SK-N-SH treated with all-trans-retinoic acid at 6 μM for 48 hours (cell line): ENCODE results near the gene ASPHD1.

Source experiments
- ATAC-seq: fragments of 200-7000 bp; cut with Tn5 transposase; 3 replicates; pipeline ENCODE4 v1.9.1; 2020; ENCODE audit warnings: mild to moderate bottlenecking, moderate library complexity
- ARNTL ChIP-seq: fragments of 450-650 bp; formaldehyde crosslinking; IDR thresholded peaks from 2 replicates; pipeline ENCODE4 v1.5.0; 2020; ENCODE audit warnings: low read depth, mild to moderate bottlenecking, moderate library complexity, borderline replicate concordance
- BACH2 ChIP-seq: fragments of 250-450 bp; sonication (Bioruptor Pico); IDR thresholded peaks from 2 replicates; pipeline ENCODE4 v1.9.0; 2021; ENCODE audit warnings: mild to moderate bottlenecking, borderline replicate concordance
- CSDC2 ChIP-seq: fragments of 250-450 bp; sonication (Bioruptor Pico); IDR thresholded peaks from 2 replicates; pipeline ENCODE4 v1.5.0; 2020; ENCODE audit warnings: mild to moderate bottlenecking, moderate library complexity
- ESRRG ChIP-seq: fragments of 250-450 bp; sonication (Bioruptor Pico); IDR thresholded peaks from 2 replicates; pipeline ENCODE4 v1.6.1; 2021; ENCODE audit warnings: mild to moderate bottlenecking
- GLIS3 ChIP-seq: fragments of 250-450 bp; sonication (Bioruptor Pico); IDR thresholded peaks from 2 replicates; pipeline ENCODE4 v1.5.0; 2020; ENCODE audit warnings: mild to moderate bottlenecking, moderate library complexity
- OSR1 ChIP-seq: fragments of 250-450 bp; sonication (Bioruptor Pico); IDR thresholded peaks from 2 replicates; pipeline ENCODE4 v1.8.0; 2022; ENCODE audit warnings: moderate library complexity, mild to moderate bottlenecking, inconsistent platforms
- RARB ChIP-seq: fragments of 250-450 bp; sonication (Bioruptor Pico); IDR thresholded peaks from 2 replicates; pipeline ENCODE4 v1.8.0; 2021; ENCODE audit warnings: mild to moderate bottlenecking, moderate library complexity
- SNAI2 ChIP-seq: fragments of 250-450 bp; sonication (Bioruptor Pico); IDR thresholded peaks from 2 replicates; pipeline ENCODE4 v1.5.0; 2020; ENCODE audit warnings: mild to moderate bottlenecking, moderate library complexity
- TCF4 ChIP-seq: fragments of 250-450 bp; sonication (Bioruptor Pico); IDR thresholded peaks from 2 replicates; pipeline ENCODE4 v1.8.0; 2021; ENCODE audit warnings: mild to moderate bottlenecking, moderate library complexity, borderline replicate concordance
- TOX ChIP-seq: fragments of 250-450 bp; sonication (Bioruptor Pico); IDR thresholded peaks from 2 replicates; pipeline ENCODE4 v1.8.0; 2021; ENCODE audit warnings: mild to moderate bottlenecking, moderate library complexity, borderline replicate concordance
- ZC3H10 ChIP-seq: fragments of 250-450 bp; sonication (Bioruptor Pico); IDR thresholded peaks from 2 replicates; pipeline ENCODE4 v1.5.1; 2021; ENCODE audit warnings: mild to moderate bottlenecking, moderate library complexity
- ZFP3 ChIP-seq: fragments of 250-450 bp; sonication (Bioruptor Pico); IDR thresholded peaks from 2 replicates; pipeline ENCODE4 v1.5.0; 2020; ENCODE audit warnings: mild to moderate bottlenecking, moderate library complexity
- ZFP30 ChIP-seq: fragments of 450-650 bp; formaldehyde crosslinking; IDR thresholded peaks from 2 replicates; pipeline ENCODE4 v1.5.0; 2022; ENCODE audit warnings: mild to moderate bottlenecking, moderate library complexity
- ZNF565 ChIP-seq: fragments of 450-650 bp; formaldehyde crosslinking; conservative IDR thresholded peaks from 2 replicates; pipeline ENCODE4 v1.5.0; 2020; ENCODE audit warnings: low read depth, mild to moderate bottlenecking, moderate library complexity
- ZNF8 ChIP-seq: fragments of 450-650 bp; formaldehyde crosslinking; IDR thresholded peaks from 2 replicates; pipeline ENCODE4 v1.5.0; 2020; ENCODE audit warnings: mild to moderate bottlenecking, moderate library complexity
- TF ChIP-seq, protein P1 (sequence below): fragments of 250-450 bp; sonication (Bioruptor Pico); IDR thresholded peaks from 2 replicates; pipeline ENCODE4 v1.8.0; 2020; ENCODE audit warnings: mild to moderate bottlenecking, moderate library complexity, borderline replicate concordance
- TF ChIP-seq, protein P2 (sequence below): fragments of 250-450 bp; sonication (Bioruptor Pico); IDR thresholded peaks from 2 replicates; pipeline ENCODE4 v1.8.0; 2021; ENCODE audit warnings: low read depth, mild to moderate bottlenecking, moderate library complexity, borderline replicate concordance
- TF ChIP-seq, protein P3 (sequence below): fragments of 250-450 bp; sonication (Bioruptor Pico); IDR thresholded peaks from 2 replicates; pipeline ENCODE4 v1.5.0; 2020; ENCODE audit warnings: mild to moderate bottlenecking, moderate library complexity
- TF ChIP-seq, protein P4 (sequence below): fragments of 250-450 bp; sonication (Bioruptor Pico); IDR thresholded peaks from 2 replicates; pipeline ENCODE4 v1.5.1; 2021; ENCODE audit warnings: mild to moderate bottlenecking, moderate library complexity
- TF ChIP-seq, protein P5 (sequence below): fragments of 250-450 bp; sonication (Bioruptor Pico); IDR thresholded peaks from 2 replicates; pipeline ENCODE4 v1.5.1; 2020; ENCODE audit warnings: low read depth, mild to moderate bottlenecking, moderate library complexity

ASPHD1 gene

DNA sequence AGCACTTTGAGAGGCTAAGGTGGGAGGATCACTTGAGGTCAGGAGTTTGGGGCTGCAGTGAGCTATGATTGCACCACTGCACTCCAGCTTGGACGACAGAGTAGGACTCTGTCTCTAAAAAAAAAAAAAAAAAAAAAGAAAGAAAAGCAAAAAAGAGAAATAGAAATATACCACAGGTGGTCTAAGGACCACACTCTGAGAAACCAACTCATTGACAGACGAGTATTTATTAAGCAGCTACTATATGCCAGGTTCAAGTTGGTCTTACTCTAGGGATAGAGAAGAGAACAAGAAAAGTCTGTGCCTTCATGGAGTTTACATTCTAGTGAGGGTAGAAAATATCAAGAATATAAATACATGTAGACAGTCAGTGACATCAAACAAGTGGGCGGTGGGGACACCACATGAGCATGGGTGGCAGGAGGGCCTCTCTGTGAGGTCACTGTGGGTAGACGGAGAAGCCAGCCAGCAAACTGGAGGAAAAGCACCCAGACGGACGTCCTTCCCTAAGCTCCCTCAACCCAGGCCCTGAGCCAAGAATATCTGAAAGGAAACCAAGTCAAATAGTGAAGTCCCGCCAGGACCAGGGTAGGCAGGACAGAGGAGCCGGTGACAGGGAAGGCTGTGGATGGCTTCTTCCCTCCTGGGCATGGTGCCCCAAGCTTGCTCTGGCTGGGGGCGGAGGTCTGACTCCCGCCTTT lies 42.0 kb upstream of the ASPHD1 start:
- TF ChIP-seq ZFP3 (no peak), TOX (CRISPR knock-in tag) (no peak), RARB (CRISPR knock-in tag) (no peak), ZFP30 (no peak), ZNF8 (CRISPR knock-in tag) (no peak), GLIS3 (CRISPR knock-in tag) (no peak), BACH2 (CRISPR knock-in tag) (no peak), TCF4 (CRISPR knock-in tag) (no peak)
- TF ChIP-seq, protein P1, sequence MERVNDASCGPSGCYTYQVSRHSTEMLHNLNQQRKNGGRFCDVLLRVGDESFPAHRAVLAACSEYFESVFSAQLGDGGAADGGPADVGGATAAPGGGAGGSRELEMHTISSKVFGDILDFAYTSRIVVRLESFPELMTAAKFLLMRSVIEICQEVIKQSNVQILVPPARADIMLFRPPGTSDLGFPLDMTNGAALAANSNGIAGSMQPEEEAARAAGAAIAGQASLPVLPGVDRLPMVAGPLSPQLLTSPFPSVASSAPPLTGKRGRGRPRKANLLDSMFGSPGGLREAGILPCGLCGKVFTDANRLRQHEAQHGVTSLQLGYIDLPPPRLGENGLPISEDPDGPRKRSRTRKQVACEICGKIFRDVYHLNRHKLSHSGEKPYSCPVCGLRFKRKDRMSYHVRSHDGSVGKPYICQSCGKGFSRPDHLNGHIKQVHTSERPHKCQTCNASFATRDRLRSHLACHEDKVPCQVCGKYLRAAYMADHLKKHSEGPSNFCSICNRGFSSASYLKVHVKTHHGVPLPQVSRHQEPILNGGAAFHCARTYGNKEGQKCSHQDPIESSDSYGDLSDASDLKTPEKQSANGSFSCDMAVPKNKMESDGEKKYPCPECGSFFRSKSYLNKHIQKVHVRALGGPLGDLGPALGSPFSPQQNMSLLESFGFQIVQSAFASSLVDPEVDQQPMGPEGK (CRISPR knock-in tag): no peak
- TF ChIP-seq, protein P2, sequence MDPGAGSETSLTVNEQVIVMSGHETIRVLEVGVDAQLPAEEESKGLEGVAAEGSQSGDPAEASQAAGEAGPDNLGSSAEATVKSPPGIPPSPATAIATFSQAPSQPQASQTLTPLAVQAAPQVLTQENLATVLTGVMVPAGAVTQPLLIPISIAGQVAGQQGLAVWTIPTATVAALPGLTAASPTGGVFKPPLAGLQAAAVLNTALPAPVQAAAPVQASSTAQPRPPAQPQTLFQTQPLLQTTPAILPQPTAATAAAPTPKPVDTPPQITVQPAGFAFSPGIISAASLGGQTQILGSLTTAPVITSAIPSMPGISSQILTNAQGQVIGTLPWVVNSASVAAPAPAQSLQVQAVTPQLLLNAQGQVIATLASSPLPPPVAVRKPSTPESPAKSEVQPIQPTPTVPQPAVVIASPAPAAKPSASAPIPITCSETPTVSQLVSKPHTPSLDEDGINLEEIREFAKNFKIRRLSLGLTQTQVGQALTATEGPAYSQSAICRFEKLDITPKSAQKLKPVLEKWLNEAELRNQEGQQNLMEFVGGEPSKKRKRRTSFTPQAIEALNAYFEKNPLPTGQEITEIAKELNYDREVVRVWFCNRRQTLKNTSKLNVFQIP (CRISPR knock-in tag): no peak
- TF ChIP-seq, protein P3, sequence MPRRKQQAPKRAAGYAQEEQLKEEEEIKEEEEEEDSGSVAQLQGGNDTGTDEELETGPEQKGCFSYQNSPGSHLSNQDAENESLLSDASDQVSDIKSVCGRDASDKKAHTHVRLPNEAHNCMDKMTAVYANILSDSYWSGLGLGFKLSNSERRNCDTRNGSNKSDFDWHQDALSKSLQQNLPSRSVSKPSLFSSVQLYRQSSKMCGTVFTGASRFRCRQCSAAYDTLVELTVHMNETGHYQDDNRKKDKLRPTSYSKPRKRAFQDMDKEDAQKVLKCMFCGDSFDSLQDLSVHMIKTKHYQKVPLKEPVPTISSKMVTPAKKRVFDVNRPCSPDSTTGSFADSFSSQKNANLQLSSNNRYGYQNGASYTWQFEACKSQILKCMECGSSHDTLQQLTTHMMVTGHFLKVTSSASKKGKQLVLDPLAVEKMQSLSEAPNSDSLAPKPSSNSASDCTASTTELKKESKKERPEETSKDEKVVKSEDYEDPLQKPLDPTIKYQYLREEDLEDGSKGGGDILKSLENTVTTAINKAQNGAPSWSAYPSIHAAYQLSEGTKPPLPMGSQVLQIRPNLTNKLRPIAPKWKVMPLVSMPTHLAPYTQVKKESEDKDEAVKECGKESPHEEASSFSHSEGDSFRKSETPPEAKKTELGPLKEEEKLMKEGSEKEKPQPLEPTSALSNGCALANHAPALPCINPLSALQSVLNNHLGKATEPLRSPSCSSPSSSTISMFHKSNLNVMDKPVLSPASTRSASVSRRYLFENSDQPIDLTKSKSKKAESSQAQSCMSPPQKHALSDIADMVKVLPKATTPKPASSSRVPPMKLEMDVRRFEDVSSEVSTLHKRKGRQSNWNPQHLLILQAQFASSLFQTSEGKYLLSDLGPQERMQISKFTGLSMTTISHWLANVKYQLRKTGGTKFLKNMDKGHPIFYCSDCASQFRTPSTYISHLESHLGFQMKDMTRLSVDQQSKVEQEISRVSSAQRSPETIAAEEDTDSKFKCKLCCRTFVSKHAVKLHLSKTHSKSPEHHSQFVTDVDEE (CRISPR knock-in tag): no peak
- TF ChIP-seq, all 23 proteins: peak for 0
- no peak for ATAC-seq

DNA sequence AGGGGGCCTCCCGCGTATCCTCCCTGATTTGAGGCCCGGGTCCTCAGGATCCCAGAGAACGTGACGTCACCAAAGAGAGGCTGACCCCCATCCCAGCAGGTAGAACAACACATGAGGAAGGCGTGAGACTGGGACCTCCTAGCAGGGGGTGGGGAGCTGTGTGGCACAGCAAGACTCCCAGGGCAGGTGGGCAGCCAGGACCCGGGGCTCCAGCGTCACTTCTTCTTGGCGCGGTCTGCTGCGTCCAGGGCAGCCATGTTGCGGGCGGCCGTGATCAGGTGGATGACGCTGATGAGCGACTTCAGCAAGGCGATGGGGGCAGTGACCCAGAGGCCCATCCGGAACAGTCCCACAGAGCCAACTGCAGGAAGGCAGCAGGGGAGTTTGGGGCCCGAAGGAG lies 41.3 kb upstream of the ASPHD1 start:
- no peak for TF ChIP-seq ZNF565 (CRISPR knock-in tag)
- no peak for ATAC-seq

DNA sequence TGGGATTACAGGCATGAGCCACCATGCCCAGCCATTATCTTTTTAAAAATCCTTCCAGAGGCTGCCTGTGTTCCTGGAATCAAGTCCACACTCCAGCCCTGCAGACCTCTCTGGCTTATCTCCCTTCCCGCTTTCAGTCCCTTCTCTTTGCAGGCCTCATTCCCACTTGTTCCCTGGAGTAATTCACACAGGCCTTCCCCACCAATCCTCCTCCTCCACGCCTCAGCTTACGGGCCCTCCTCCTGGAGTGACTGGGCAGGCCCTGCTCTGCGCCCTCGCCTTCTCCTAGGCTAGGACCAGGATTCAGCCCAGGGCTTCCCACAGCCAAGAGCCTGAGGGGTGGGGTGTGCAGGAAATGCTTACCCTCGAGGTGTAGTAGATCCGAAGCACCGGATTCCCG lies 40.1 kb upstream of the ASPHD1 start:
- TF ChIP-seq, protein P4, sequence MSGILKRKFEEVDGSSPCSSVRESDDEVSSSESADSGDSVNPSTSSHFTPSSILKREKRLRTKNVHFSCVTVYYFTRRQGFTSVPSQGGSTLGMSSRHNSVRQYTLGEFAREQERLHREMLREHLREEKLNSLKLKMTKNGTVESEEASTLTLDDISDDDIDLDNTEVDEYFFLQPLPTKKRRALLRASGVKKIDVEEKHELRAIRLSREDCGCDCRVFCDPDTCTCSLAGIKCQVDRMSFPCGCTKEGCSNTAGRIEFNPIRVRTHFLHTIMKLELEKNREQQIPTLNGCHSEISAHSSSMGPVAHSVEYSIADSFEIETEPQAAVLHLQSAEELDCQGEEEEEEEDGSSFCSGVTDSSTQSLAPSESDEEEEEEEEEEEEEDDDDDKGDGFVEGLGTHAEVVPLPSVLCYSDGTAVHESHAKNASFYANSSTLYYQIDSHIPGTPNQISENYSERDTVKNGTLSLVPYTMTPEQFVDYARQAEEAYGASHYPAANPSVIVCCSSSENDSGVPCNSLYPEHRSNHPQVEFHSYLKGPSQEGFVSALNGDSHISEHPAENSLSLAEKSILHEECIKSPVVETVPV (CRISPR knock-in tag): no peak
- TF ChIP-seq, protein P1 (CRISPR knock-in tag): no peak
- TF ChIP-seq ESRRG: no peak
- TF ChIP-seq RARB (CRISPR knock-in tag): no peak
- no peak for TF ChIP-seq ZC3H10 (CRISPR knock-in tag)
- no peak for TF ChIP-seq ZNF8 (CRISPR knock-in tag)
- no peak for TF ChIP-seq ZNF565 (CRISPR knock-in tag)
- TF ChIP-seq, protein P3 (CRISPR knock-in tag): no peak
- no peak for TF ChIP-seq SNAI2
- TF ChIP-seq, protein P2 (CRISPR knock-in tag): no peak
- no peak for TF ChIP-seq ARNTL (CRISPR knock-in tag)
- no peak for TF ChIP-seq OSR1 (CRISPR knock-in tag)
- TF ChIP-seq, protein P5, sequence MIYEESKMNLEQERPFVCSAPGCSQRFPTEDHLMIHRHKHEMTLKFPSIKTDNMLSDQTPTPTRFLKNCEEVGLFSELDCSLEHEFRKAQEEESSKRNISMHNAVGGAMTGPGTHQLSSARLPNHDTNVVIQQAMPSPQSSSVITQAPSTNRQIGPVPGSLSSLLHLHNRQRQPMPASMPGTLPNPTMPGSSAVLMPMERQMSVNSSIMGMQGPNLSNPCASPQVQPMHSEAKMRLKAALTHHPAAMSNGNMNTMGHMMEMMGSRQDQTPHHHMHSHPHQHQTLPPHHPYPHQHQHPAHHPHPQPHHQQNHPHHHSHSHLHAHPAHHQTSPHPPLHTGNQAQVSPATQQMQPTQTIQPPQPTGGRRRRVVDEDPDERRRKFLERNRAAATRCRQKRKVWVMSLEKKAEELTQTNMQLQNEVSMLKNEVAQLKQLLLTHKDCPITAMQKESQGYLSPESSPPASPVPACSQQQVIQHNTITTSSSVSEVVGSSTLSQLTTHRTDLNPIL (CRISPR knock-in tag): no peak
- TF ChIP-seq CSDC2: no peak
- ATAC-seq: no peak
